Panc1 (cell line): ENCODE results near the gene DCST2. TPM values are rescaled to one million over a fixed set of nuclear protein-coding genes. Genes with fewer than 3 reads are reported as not detected.
A peak's percentile ranks its signal among the peaks of the same experiment; 100 is the strongest.

Experiments used
- ATAC-seq: fragments of 200-7000 bp; cut with Tn5 transposase; 2 replicates; pipeline ENCODE4 v1.9.1; 2020; ENCODE audit warnings: mild to moderate bottlenecking, moderate library complexity
- BruUV-seq: library from RNA; stranded (reverse); fragments of 400-500 nt; replicated peaks from 2 replicates; lab custom pipeline; 2021; lab: Mats Ljungman, UMichigan
- CTCF ChIA-PET: fragments of 300-600 bp; sonication (Branson Sonifier 250); formaldehyde crosslinking; loops from one replicate; lab custom pipeline; 2022; ENCODE audit warnings: antibody characterized with exemption; lab: Charles Lee
- POLR2A ChIA-PET: fragments of 300-600 bp; sonication (Branson Sonifier 250); formaldehyde crosslinking; loops from one replicate; lab custom pipeline; 2022; ENCODE audit warnings: antibody characterized with exemption; lab: Charles Lee
- DNase-seq: peaks from one replicate; pipeline ENCODE4 v3.0.0-alpha.2; 2010; ENCODE audit warnings: low read depth, low spot score
- H3K27ac ChIP-seq: 2 replicates; pipeline ENCODE4 v1.5.1; 2011; ENCODE audit warnings: mild to moderate bottlenecking, low read length, inconsistent platforms
- H3K27me3 ChIP-seq: fragments of 200-500 bp; sonication (Bioruptor generic); 2 replicates; pipeline ENCODE4 v1.6.0; 2014; ENCODE audit warnings: low read length, inconsistent platforms; ENCODE audit not compliant: control insufficient read depth, insufficient read depth
- H3K36me3 ChIP-seq: fragments of 200-500 bp; sonication (Bioruptor generic); 2 replicates; pipeline ENCODE4 v1.5.1; 2014; ENCODE audit warnings: inconsistent platforms, mild to moderate bottlenecking, low read length, moderate library complexity; ENCODE audit not compliant: control insufficient read depth, insufficient read depth
- H3K4me1 ChIP-seq: 2 replicates; pipeline ENCODE4 v1.5.1; 2011; ENCODE audit warnings: inconsistent platforms, mild to moderate bottlenecking, low read length, moderate library complexity; ENCODE audit not compliant: control insufficient read depth, insufficient read depth
- H3K4me3 ChIP-seq, 2 experiments: 2 replicates each; pipeline ENCODE4 v1.5.1; 2011 to 2012; ENCODE audit warnings: low read depth in 2 of 2, low read length in 2 of 2, mild to moderate bottlenecking in 2 of 2, inconsistent platforms in 1 of 2, moderate library complexity in 1 of 2
- H3K9me3 ChIP-seq: fragments of 200-500 bp; sonication (Bioruptor generic); 2 replicates; pipeline ENCODE4 v1.5.1; 2014; ENCODE audit warnings: low read depth, mild to moderate bottlenecking, inconsistent platforms, low read length, moderate library complexity; ENCODE audit not compliant: control insufficient read depth, insufficient read depth
- POLR2AphosphoS5 ChIP-seq: IDR thresholded peaks from 2 replicates; pipeline ENCODE4 v1.6.1; 2012; ENCODE audit warnings: mild to moderate bottlenecking, low read depth, low read length, moderate library complexity
- REST ChIP-seq, 2 experiments: IDR thresholded peaks; 2 replicates each; pipeline ENCODE4 v1.6.1; 2011 to 2012; ENCODE audit warnings: low read depth in 2 of 2, control low read depth in 1 of 2, low read length in 1 of 2, mild to moderate bottlenecking in 1 of 2, moderate library complexity in 1 of 2; ENCODE audit not compliant: insufficient read depth in 1 of 2
- SIN3A ChIP-seq: IDR thresholded peaks from 2 replicates; pipeline ENCODE4 v1.6.1; 2012; ENCODE audit warnings: low read depth, mild to moderate bottlenecking, low read length, moderate library complexity, borderline replicate concordance; ENCODE audit not compliant: insufficient read depth
- TCF7L2 ChIP-seq: IDR thresholded peaks from 2 replicates; pipeline ENCODE4 v1.6.1; 2011; ENCODE audit warnings: mild to moderate bottlenecking, low read depth, low read length, inconsistent platforms
- in situ Hi-C: cut with HindIII; loops from 2 replicates; pipeline ENCODE4 v1.10.0; 2016; ENCODE audit warnings: low sequenced_read_pairs, low pct_unique_long_range_greater_than_20kb
- intact Hi-C: fragments of 100-400 bp; cut with micrococcal nuclease; formaldehyde crosslinking; loops from one replicate; pipeline ENCODE4 v1.10.0; 2022; ENCODE audit not compliant: unreplicated experiment
- total RNA-seq: library from RNA; stranded (reverse); gene quantifications from one replicate; pipeline ENCODE4 v1.2.1, GENCODE V29; 2021; ENCODE audit not compliant: unreplicated experiment
- TF ChIP-seq, protein P1 (sequence below): fragments of 450-650 bp; IDR thresholded peaks from 2 replicates; pipeline ENCODE4 v1.5.1; 2017; ENCODE audit warnings: mild to moderate bottlenecking

The DCST2 gene
- total RNA-seq, 1 experiment from 2014 or later = 0.13 TPM

DNA sequence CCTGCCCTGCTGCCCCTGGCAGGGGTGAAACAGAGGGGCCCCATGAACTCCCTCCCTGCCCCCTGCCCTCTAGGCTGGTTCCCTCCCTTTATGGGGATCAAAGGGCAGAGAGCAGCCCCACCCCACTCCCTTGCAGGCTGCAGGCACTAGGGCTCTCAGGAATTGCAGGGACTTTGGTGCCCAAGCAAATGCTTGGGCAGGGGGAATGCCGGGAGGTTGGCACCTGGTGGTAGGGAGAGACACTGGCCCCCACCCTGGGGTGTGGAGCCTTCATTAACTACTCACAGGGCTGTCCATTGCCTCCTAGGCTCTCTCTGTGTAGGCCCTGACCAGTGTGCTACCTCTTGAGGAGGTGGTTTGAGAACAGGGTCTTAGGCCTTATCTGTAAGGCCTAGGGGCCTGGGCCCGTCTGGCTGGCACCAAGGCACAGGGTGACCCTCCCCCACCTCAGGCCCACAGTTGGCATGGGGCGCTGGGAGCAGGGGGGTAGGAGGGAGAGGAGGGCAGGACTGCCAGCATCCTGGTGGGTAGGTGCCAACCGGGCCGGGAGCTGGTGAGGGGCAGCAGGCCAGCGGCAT lies 26.2 kb downstream of the DCST2 start:
- CTCF ChIA-PET = interaction anchor here (0.6 to 0.7 kb wide), 2 partner anchors 31 to 74 kb away, joined by 3 read pairs; no protein-coding TSS in a partner anchor

DNA sequence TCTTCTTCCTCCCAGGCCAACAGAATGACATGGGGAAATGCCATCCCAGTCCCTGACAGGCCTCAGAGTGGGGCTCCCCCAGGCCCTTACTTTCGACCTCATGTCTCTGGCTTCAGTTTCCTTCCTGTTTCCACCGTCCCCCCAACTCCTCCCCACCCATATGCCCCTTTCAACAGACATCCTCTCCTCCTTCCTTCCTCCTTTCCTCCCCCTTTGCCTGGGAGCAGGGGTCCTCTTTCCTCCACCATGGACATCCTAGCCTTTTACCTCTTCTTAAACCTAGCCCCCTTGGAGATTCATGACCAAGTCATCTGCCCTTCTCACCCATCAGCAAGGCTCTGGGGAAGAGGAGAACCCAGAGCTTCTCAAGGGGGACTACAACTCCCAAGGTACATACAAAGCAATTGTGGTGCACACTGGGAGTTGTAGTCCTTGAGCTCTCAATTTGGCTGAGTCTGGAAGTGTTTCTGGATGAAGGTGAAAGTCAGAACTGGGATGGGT lies 26.9 kb downstream of the DCST2 start:
- Histone ChIP-seq H3K9me3 (no peaks in the 10 kb centered on the region), H3K27ac (peak overlapping the region; percentile 87), H3K36me3 (peaks cover 5% of the 10 kb centered on the region; the same call in 1 of the 2 replicates), H3K4me1 (peaks cover 42% of the 10 kb centered on the region), H3K27me3 (no peaks in the 10 kb centered on the region), H3K4me3 (no peak overlapping the region)
- intact Hi-C loops = no loop called here
- ChIA-PET POLR2A (interaction anchor here (0.7 kb wide), 1 partner anchor 16 kb away, joined by 3 read pairs; no protein-coding TSS in a partner anchor), CTCF (interaction anchor here (0.6 kb wide), 1 partner anchor 32 kb away, joined by 3 read pairs; no protein-coding TSS in a partner anchor)
- in situ Hi-C loops = no loop called here
- ATAC-seq (no peak), DNase-seq (no peak)
- no peak for TF ChIP-seq POLR2AphosphoS5
- no peak for TF ChIP-seq TCF7L2
- TF ChIP-seq SIN3A = no peak
- TF ChIP-seq, protein P1, sequence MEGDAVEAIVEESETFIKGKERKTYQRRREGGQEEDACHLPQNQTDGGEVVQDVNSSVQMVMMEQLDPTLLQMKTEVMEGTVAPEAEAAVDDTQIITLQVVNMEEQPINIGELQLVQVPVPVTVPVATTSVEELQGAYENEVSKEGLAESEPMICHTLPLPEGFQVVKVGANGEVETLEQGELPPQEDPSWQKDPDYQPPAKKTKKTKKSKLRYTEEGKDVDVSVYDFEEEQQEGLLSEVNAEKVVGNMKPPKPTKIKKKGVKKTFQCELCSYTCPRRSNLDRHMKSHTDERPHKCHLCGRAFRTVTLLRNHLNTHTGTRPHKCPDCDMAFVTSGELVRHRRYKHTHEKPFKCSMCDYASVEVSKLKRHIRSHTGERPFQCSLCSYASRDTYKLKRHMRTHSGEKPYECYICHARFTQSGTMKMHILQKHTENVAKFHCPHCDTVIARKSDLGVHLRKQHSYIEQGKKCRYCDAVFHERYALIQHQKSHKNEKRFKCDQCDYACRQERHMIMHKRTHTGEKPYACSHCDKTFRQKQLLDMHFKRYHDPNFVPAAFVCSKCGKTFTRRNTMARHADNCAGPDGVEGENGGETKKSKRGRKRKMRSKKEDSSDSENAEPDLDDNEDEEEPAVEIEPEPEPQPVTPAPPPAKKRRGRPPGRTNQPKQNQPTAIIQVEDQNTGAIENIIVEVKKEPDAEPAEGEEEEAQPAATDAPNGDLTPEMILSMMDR = no peak
- no peak for TF ChIP-seq REST (IDR thresholded peaks at IDR 0.05; ENCODE audit: insufficient read depth in 1 of 2, low read depth in 2 of 2, low read length in 1 of 2)
- BruUV-seq = no TSS peak

More for the DNA sequence above, 26.2 kb downstream of the DCST2 start:
- Histone ChIP-seq H3K9me3 (no peaks in the 10 kb centered on the region), H3K4me3 (no peak overlapping the region), H3K4me1 (peaks cover 45% of the 10 kb centered on the region), H3K27me3 (no peaks in the 10 kb centered on the region), H3K27ac (no peak overlapping the region), H3K36me3 (peaks cover 5% of the 10 kb centered on the region; the same call in 1 of the 2 replicates)
- POLR2A ChIA-PET = interaction anchor here (0.7 kb wide), 1 partner anchor 15 kb away, joined by 3 read pairs; no protein-coding TSS in a partner anchor
- no peak for DNase-seq
- intact Hi-C loops = no loop called here
- no peak for TF ChIP-seq SIN3A
- no peak for TF ChIP-seq REST (IDR thresholded peaks at IDR 0.05; ENCODE audit: insufficient read depth in 1 of 2, low read depth in 2 of 2, low read length in 1 of 2)
- TF ChIP-seq, protein P1 = no peak
- no peak for TF ChIP-seq TCF7L2
- no peak for TF ChIP-seq POLR2AphosphoS5
- no peak for ATAC-seq
- no TSS peak for BruUV-seq
- in situ Hi-C loops = no loop called here
